Right atrium auricular region (tissue), 2 donors: ENCODE measurements around the gene SERINC5. TPM values are rescaled to one million over a fixed set of nuclear protein-coding genes. Genes with fewer than 3 reads are reported as not detected.

ENCODE experiments used
- DNase-seq: peaks from one replicate; pipeline ENCODE4 v3.0.0-alpha.2; 2019; ENCODE audit warnings: low spot score
- H3K27ac ChIP-seq, 2 donors: fragments of 200-600 bp; sonication (generic); 1 replicate in 1 of 2; 2 replicates in 1 of 2; pipeline ENCODE4 v1.5.1; 2016 to 2019
- H3K27me3 ChIP-seq, 2 donors: fragments of 200-600 bp; sonication (generic); one replicate each; pipeline versions ENCODE4 v1.5.1 to v1.6.0; 2017 to 2019
- H3K36me3 ChIP-seq: fragments of 200-600 bp; sonication (generic); one replicate; pipeline ENCODE4 v1.5.1; 2016
- H3K4me1 ChIP-seq, 2 donors: fragments of 200-600 bp; sonication (generic); one replicate each; pipeline versions ENCODE4 v1.5.1 to v1.6.0; 2017 to 2019
- H3K4me3 ChIP-seq, 2 donors: fragments of 200-600 bp; sonication (generic); 1 replicate in 1 of 2; 2 replicates in 1 of 2; pipeline ENCODE4 v1.5.1; 2017 to 2019; ENCODE audit warnings: mild to moderate bottlenecking in 1 of 2, moderate library complexity in 1 of 2
- H3K9me3 ChIP-seq, 2 donors: fragments of 200-600 bp; sonication (generic); one replicate each; pipeline ENCODE4 v1.5.1; 2019
- total RNA-seq, 2 donors: library from RNA; depleted of rRNA; stranded (reverse); fragments of >200 nt; gene quantifications; one replicate each; pipeline ENCODE4 v1.1.0, GENCODE V29; 2016
- TF ChIP-seq, protein P1 (sequence below), 2 donors: fragments of 200-600 bp; sonication (generic); IDR thresholded peaks; one replicate each; pipeline ENCODE4 v1.5.1; 2019; ENCODE audit warnings: antibody characterized with exemption in 2 of 2

SERINC5 gene
- total RNA-seq, 2 donors from 2014 or later, result 9.2 to 11.0 TPM

DNA sequence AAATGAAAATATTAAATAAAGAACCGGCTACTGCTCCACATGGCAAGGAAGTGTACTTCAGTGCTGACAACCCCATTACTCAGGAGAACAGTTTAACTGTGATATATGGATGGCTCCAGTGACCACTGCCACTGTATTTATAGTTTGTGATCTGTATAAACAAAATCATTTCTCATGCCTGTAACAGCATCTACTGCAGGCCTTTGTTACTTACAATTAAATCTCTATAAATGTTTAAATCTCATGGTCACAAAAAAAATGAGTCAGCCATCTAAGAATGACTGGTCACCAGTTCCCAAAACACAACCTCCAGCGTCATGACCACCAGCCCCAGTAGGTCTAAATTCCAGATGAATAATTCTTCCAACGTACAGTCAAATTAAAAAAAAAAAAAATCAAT, 24.6 kb downstream of the SERINC5 start:
- no peak for DNase-seq
- Histone ChIP-seq H3K27ac (no peak overlapping the region), H3K36me3 (no peaks in the 10 kb centered on the region), H3K27me3 (no peaks in the 10 kb centered on the region), H3K4me1 (peaks cover 0 to 6% of the 10 kb centered on the region in 2 donors), H3K4me3 (no peak overlapping the region), H3K9me3 (no peaks in the 10 kb centered on the region)
- TF ChIP-seq, protein P1, sequence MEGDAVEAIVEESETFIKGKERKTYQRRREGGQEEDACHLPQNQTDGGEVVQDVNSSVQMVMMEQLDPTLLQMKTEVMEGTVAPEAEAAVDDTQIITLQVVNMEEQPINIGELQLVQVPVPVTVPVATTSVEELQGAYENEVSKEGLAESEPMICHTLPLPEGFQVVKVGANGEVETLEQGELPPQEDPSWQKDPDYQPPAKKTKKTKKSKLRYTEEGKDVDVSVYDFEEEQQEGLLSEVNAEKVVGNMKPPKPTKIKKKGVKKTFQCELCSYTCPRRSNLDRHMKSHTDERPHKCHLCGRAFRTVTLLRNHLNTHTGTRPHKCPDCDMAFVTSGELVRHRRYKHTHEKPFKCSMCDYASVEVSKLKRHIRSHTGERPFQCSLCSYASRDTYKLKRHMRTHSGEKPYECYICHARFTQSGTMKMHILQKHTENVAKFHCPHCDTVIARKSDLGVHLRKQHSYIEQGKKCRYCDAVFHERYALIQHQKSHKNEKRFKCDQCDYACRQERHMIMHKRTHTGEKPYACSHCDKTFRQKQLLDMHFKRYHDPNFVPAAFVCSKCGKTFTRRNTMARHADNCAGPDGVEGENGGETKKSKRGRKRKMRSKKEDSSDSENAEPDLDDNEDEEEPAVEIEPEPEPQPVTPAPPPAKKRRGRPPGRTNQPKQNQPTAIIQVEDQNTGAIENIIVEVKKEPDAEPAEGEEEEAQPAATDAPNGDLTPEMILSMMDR (IDR thresholded peaks at IDR 0.05), result no peak

DNA sequence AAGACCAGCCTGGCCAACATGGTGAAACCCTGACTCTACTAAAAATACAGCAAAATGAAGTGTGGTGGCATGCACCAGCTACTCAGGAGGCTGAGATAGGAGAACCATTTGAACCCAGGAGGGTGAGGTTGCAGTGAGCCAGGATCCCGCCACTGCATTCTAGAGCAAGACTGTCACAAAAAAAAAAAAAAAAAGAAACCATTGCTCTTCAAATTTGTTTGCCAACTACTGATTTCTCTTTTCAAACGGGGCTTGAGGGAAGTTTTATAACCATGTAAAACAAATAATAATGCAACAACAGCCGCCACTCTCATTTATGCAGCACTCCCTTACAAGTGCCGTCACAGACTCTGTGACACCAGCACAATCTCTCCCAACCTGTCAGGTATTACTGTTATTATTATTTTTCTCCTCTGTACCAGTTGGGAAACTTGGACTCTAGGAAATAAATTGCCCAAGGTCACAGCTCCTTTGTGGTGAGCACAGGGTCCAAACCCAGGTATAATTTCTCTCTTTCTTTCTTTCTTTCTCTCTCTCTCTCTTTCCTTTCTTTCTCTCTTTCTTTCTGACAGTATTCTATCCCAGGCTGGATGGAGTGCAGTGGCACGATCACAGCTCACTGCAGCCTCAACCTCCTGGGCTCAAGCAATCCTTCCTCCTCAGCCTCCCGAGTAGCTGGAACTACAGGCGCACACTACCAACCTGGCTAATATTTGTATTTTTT, 25.4 kb downstream of the SERINC5 start:
- Histone ChIP-seq H3K36me3 (no peaks in the 10 kb centered on the region), H3K27me3 (no peaks in the 10 kb centered on the region), H3K27ac (no peak overlapping the region), H3K9me3 (no peaks in the 10 kb centered on the region), H3K4me3 (no peak overlapping the region), H3K4me1 (peaks cover 0 to 6% of the 10 kb centered on the region in 2 donors)
- no peak for DNase-seq
- TF ChIP-seq, protein P1 (IDR thresholded peaks at IDR 0.05), result no peak

DNA sequence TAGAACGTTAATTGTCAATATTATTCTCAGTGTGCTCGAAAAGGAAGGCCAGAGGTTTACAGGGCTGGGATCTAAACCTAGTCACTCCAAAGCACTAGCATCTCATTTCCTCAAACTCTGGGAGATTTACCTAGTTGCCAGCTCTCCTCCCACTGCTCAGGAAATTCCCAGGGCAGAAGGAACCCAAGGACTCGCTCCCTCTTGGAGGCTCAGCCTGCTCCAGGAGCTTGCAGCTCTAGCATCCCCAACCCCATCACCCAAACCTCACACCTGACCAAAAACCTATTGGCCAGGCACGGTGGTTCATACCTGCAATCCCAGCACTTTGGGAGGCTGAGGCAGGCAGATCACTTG, 26.0 kb downstream of the SERINC5 start:
- no peak for DNase-seq
- TF ChIP-seq, protein P1 (IDR thresholded peaks at IDR 0.05), result no peak
- Histone ChIP-seq H3K9me3 (no peaks in the 10 kb centered on the region), H3K27ac (no peak overlapping the region), H3K4me3 (no peak overlapping the region), H3K36me3 (no peaks in the 10 kb centered on the region), H3K4me1 (peaks cover 0 to 6% of the 10 kb centered on the region in 2 donors), H3K27me3 (no peaks in the 10 kb centered on the region)

DNA sequence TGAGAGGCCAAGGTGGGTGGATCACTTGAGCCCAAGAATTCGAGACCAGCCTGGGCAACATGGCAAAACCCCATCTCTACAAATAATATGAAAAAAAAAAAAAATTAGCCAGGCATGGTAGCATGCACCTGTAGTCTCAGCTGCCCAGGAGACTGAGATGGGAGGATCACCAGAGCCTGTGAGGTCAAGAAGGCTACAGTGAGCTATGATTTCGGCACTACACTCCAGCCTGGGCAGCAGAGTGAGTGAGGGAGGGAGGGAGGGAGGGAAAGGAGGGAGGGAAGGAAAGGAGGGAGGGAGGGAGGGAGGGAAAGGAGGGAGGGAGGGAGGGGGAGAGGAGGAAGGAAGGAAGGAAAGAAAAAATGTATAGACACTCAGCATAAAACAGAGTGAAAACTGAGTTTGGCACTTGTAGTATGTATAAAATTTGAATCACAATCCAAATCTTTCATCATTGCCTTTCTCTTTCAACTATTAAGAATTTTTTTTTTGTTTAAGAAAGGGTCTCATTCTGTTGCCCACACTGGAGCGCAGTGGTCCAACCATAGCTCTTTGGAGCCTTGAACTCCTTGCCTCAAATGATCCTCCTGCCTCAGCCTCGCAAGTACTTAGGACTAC, 27.8 kb downstream of the SERINC5 start:
- H3K27ac ChIP-seq, result no peak overlapping the region
- H3K27me3 ChIP-seq, result no peaks in the 10 kb centered on the region
- H3K4me3 ChIP-seq, result no peak overlapping the region
- peaks cover 0 to 6% of the 10 kb centered on the region in 2 donors for H3K4me1 ChIP-seq
- no peaks in the 10 kb centered on the region for H3K9me3 ChIP-seq
- no peak for DNase-seq
- TF ChIP-seq, protein P1 (IDR thresholded peaks at IDR 0.05), result no peak
- H3K36me3 ChIP-seq, result no peaks in the 10 kb centered on the region

DNA sequence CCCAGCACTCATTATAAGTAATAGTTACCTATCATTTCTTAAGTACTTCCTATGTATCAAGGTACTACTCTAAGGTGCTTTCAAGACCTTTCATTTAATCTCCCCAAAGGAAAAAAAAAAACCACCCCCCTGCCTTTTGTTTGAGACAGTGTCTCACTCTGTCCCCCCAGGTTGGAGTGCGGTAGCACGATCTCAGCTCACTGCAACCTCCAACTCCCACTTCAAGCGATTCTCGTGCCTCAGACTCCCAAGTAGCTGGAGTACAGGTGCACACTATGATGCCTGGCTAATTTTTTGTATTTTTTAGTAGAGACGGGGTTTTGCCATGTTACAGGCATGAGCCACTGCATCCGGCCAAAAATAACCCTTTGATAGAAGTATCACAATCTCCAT, 29.9 kb downstream of the SERINC5 start:
- DNase-seq, result no peak
- Histone ChIP-seq H3K4me1 (peaks cover 0 to 6% of the 10 kb centered on the region in 2 donors), H3K27ac (no peak overlapping the region), H3K9me3 (no peaks in the 10 kb centered on the region), H3K27me3 (no peaks in the 10 kb centered on the region), H3K36me3 (no peaks in the 10 kb centered on the region), H3K4me3 (no peak overlapping the region)
- TF ChIP-seq, protein P1 (IDR thresholded peaks at IDR 0.05), result no peak
